ENCODE data around the gene DNER.
"Not testable (repeated sequence)": the region's sequence is repeated elsewhere in the genome, so short reads cannot be mapped to it uniquely, and the experiment has no call there.

Gene DNER

GRCh38 chr2:229715895-229716507, 1.6 kb upstream of the DNER start:
- no peak for DNase-seq (ENCODE audit: low read depth in 2 of 2)

GRCh38 chr2:229714736-229715541, 584 bp upstream of the DNER start:
- no peak for DNase-seq (ENCODE audit: low read depth in 2 of 2)

DNA sequence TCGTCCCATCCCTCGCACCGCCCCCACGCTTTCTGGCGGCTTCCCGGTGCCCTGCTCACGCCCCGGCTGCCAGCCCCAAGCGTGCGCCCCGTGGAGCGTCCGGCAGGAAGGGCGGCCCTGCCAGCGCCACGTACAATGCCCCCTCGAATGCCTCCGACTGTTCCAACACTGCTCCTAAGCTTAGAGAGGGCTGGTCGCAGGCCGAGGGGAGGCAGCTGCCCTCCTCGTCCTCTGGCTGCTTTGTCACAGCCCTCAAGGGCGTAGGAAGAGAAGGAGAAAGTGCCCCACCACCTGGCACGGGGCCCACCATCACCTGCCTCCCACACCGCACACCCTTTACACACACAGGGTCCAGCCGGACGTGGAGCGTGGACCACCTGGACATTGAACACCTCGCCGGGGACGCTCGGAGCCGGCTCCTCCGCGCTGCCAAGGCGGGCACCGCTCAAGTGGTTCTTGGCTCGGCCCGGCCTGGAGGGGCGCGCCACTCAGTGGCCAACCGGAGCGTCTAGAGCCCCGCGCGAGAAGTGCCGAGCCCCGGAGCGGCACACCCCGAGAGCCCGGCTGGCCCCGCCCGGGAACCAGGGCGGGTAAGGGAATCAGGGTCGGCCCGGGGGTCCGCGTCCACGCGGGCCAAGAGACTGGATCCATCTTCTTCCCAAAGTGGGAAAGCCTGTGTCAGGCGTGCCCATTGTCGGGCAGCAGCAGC, 830 bp downstream of the DNER start:
- no peak for DNase-seq (ENCODE audit: low read depth in 2 of 2)

- no peak for DNase-seq (ENCODE audit: low read depth in 2 of 2)
These were observed 2.2 kb downstream of the DNER start for GRCh38 chr2:229712136-229712535.

DNA sequence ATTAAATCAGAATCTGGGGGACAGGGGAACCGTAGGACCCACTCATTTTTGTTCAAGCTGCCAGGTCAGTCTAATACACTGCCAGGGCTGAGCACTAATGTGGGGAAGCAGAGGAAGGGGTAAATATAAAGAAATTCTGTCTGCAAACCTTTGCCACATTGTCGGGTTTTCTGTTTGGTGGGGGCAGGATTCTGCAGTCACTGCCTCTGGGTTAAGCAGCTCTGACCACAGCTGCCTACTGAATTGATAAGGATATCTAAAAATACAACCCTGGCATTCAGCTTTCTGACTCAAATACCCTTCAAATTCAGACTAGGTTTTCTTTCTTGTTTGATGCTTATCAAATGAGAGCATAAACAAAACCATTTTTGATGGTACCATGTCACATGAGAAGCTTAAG, 6.0 kb downstream of the DNER start:
- no peak for DNase-seq (ENCODE audit: low read depth in 2 of 2)

GRCh38 chr2:229703909-229704630, 10.3 kb downstream of the DNER start:
- DNase-seq (ENCODE audit: low read depth in 2 of 2): no peak

DNA sequence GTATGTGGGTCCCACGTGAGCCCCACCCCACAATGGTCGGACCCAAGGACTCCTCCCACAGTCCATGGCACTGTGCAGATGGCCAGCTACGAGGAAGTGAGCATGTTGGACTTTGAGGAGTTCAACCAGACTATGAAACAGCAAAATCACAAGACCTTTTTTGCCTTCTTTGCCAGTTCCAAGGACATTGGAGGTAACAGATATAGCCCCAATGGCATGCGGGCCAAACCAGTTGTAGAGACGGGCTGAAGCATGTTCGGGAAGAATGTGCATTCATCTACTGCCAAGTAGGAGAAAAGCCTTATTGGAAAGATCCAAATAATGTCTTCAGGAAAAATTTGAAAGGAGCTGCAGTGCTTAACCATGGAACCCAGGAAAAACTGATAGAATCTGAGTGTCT, 12.6 kb downstream of the DNER start:
- no peak for DNase-seq (ENCODE audit: low read depth in 2 of 2)

GRCh38 chr2:229701062-229701461, 13.3 kb downstream of the DNER start:
- no peak for DNase-seq (ENCODE audit: low read depth in 2 of 2)

GRCh38 chr2:229695961-229696360, 18.4 kb downstream of the DNER start:
- no peak for DNase-seq (ENCODE audit: low read depth in 2 of 2)

DNA sequence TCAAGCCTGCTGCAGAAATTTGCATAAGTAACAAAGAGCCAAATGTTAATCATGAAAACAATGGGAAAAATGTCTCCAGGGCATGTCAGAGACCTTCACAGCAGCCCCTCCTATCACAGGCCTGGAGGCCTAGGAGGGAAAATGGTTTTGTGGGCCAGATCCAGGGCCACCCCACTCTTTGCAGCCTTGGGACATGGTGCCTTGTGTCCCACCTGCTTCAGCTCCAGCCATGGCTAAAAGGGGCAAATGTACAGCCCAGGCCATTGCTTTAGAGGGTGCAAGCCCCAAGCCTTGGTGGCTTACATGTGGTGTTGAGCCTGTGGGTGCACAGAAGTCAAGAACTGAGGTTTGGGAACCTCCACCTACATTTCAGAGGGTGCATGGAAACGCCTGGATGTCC, 20.5 kb downstream of the DNER start:
- not testable (repeated sequence) for DNase-seq (ENCODE audit: low read depth in 2 of 2)

- DNase-seq (ENCODE audit: low read depth in 2 of 2): no peak
These were observed 22.7 kb downstream of the DNER start for GRCh38 chr2:229691631-229692030.

GRCh38 chr2:229689307-229689839, 25.0 kb downstream of the DNER start:
- DNase-seq (ENCODE audit: low read depth in 2 of 2): no peak

DNA sequence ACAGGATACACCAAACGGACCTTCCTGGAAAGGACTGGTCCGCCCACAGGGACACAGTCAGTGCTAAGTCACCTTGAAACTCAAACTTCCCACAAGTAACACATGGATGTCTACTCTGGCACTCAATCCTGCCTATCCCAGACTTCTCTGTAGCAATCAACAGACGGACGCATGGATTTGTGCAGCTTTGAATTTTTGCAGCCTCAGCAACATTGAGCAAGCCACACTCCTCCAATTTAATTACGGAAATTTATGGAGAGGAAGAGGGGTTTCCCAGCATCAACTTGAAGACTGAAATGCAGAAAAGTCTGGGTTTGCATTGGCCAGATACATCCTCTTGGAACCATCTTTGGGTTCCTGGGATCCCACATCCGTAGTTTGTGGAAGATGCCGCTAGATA, 26.2 kb downstream of the DNER start:
- no peak for DNase-seq (ENCODE audit: low read depth in 2 of 2)

- DNase-seq (ENCODE audit: low read depth in 2 of 2): no peak
These were observed 28.0 kb downstream of the DNER start for GRCh38 chr2:229686122-229686919.

DNA sequence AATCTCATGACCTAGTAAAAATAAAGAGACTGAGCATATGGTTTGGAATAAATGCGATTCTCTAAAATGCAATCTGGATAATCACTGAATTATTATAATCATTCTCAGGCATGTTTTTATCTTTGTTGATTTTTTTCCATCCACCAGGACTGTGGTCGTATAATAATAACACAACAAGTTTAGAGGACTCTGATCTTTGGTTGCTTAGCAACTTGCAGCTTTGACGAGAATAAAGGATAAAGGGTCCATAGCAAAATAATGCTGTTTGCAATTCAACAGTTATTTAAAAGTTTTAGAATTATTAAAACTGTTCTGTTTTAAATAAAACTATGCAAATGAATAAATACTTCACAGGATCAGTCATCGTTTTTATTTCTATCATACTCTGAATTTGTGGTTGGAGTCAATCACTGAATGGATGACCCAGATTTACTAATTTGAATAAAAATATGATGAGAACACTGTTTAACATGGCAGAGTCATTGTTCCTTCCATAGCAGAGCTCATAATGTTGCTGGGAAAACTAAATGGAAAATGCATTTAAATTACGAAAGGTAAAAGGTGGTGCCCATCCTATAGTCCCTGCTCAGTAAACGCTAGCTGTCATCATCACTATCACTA, 29.3 kb downstream of the DNER start:
- DNase-seq (ENCODE audit: low read depth in 2 of 2): no peak

DNA sequence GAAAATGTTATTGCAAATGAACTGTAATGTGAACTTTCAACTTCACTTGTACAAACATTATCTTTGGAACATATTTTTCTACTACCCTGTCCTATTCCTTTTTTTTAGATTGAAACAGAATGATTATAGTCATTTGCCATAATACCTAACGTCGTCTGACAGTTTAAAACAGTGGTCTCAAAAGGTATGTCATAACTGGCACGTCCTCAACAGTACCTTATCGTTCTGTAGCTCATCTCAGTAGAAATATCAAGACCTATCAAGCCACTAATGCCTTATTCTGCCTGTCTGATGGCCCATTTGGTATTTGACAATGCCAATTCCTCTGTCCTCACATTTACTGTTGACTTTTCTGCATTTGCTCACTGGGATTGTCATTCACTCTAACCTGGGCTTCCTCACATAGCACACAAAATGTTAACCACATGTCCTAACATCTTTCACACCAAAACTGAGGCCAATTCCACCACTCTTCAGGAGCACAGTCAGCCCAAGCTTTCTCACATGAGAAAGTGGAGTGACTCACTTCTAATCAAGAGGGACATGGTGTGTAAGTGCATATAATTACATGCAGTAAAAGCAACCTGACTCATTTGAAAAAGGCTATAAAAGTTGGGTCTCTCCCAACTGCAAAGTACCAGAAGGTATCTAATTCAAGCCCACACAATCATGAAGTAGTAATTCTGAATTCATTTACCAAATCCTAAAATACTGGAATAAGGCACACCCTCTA, 34.8 kb downstream of the DNER start:
- DNase-seq (ENCODE audit: low read depth in 2 of 2): no peak

DNA sequence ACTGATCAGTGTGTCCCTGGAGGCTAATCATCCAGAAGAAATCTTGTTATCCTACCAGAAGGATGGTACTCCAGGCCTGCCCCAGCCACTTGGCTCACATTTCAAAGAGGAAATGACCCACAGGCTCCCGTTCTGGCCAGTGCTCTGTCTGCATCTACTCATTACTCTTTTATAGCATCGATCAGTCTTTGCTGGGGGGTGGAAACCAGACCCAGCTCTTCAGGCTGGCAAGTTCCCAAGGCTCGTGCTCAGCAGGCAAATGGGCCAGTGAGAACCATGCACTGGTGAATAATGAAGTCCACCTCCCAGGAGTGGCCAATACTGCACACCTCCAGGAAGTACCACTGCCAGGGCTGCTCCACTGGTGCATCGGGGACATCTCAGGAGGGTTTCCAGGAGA, 38.8 kb downstream of the DNER start:
- no peak for DNase-seq (ENCODE audit: low read depth in 2 of 2)

DNA sequence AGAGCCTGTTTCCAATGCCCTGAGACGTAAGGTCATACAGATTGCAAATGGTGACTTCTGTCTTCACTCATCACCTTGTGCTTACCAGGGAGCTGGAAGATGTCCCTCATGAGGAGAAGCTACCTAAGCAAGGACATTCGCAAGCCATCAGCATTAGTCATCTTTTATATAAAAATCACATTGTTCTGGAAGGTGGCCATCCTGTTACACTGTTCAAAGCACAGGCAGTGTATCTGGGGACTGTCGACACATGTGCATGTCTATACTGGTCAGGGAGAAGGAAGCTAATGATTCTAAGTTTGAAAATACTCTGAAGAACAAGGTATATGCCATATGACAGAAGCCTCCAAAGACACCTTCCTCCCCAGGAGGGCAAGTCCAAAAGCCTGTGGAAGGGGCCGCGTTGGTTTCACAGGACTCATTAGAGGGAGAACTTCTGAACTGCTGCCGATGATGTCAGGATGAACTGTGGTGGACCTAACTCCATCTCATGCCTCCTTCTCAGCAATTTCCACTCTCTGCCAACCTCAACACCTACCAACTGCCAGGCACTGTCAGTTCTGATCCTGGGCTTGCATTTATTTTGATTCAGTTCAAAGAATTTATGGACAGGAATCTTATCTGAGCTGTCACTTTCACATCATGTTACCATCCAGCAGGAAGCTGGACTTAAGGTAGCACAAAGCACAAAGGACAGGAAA, 39.4 kb downstream of the DNER start:
- DNase-seq (ENCODE audit: low read depth in 2 of 2): no peak

DNA sequence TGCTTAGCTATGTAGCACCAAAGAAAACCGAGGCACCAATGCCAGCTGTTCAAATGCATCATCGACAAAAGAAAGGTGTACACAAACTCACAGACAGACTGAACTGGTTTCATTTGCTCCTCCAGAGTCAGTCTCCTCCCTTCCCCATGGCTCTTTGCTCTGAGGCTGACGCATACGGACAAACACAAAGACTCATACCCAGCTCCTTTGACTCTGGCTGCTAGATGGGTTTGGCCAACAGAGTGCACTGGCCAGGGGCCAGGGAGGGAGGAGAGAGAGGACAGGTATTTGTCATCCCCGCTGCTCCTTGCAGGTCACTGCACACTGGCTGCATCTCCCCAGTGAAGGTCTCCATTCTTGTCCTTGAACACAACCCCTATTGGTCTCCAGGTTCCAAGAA, 40.7 kb downstream of the DNER start:
- no peak for DNase-seq (ENCODE audit: low read depth in 2 of 2)
